Neural crest cell (in vitro differentiated cells): ENCODE measurements around the gene CDC42BPB. TPM values are rescaled to one million over a fixed set of nuclear protein-coding genes. Genes with fewer than 3 reads are reported as not detected.

ENCODE experiments used
- DNase-seq: peaks from one replicate; pipeline ENCODE4 v3.0.0; 2021; ENCODE audit warnings: low read depth, mixed read lengths, low spot score
- H3K27ac Mint-ChIP-seq: one replicate; pipeline ENCODE4 v1.8.0; 2021; ENCODE audit warnings: mild to moderate bottlenecking, mixed read lengths; ENCODE audit not compliant: unreplicated experiment
- H3K27me3 Mint-ChIP-seq: 2 replicates; pipeline ENCODE4 v1.8.0; 2021; ENCODE audit warnings: low read depth, mild to moderate bottlenecking, mixed read lengths
- H3K36me3 Mint-ChIP-seq: 2 replicates; pipeline ENCODE4 v1.8.0; 2021; ENCODE audit warnings: low read depth, mild to moderate bottlenecking, mixed read lengths
- H3K4me1 Mint-ChIP-seq: 2 replicates; pipeline ENCODE4 v1.8.0; 2021; ENCODE audit warnings: mixed read lengths
- H3K4me3 Mint-ChIP-seq: one replicate; pipeline ENCODE4 v1.8.0; 2021; ENCODE audit warnings: mild to moderate bottlenecking, mixed read lengths
- H3K9me3 Mint-ChIP-seq: 2 replicates; pipeline ENCODE4 v1.8.0; 2021; ENCODE audit warnings: mixed read lengths
- total RNA-seq: library from RNA; stranded (reverse); gene quantifications from 2 replicates; pipeline ENCODE4 v1.2.1, GENCODE V29; 2021
- TF ChIP-seq, protein P1 (sequence below): fragments of 200-600 bp; sonication (generic); conservative IDR thresholded peaks from 2 replicates; pipeline ENCODE4 v1.5.0; 2021; ENCODE audit warnings: antibody characterized with exemption, mild to moderate bottlenecking

CDC42BPB gene
- total RNA-seq, 1 donor from 2014 or later, result 94.8 TPM

DNA sequence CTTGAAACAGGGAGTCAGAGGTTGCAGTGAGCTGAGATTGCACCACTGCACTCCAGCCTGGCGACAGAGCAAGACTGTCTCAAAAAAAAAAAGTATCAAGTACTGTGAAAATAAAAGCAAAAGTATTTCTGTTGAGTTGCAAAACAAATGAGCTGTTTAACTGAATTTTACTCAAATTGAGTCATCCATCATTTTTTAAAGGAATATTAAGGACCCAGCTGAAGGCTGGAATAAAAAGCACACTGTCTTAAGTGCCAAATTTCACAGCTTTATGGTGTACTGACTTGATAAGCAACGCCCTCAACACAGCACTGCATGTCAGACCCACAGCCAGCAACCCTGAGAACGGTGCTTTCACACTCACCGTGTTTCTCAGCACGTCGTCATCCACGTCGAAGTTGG lies 76.9 kb downstream of the CDC42BPB start:
- no peak for DNase-seq
- no peak overlapping the region for H3K27ac Mint-ChIP-seq
- no peak overlapping the region for H3K4me3 Mint-ChIP-seq
- peaks cover 24% of the 10 kb centered on the region for H3K36me3 Mint-ChIP-seq
- TF ChIP-seq, protein P1, sequence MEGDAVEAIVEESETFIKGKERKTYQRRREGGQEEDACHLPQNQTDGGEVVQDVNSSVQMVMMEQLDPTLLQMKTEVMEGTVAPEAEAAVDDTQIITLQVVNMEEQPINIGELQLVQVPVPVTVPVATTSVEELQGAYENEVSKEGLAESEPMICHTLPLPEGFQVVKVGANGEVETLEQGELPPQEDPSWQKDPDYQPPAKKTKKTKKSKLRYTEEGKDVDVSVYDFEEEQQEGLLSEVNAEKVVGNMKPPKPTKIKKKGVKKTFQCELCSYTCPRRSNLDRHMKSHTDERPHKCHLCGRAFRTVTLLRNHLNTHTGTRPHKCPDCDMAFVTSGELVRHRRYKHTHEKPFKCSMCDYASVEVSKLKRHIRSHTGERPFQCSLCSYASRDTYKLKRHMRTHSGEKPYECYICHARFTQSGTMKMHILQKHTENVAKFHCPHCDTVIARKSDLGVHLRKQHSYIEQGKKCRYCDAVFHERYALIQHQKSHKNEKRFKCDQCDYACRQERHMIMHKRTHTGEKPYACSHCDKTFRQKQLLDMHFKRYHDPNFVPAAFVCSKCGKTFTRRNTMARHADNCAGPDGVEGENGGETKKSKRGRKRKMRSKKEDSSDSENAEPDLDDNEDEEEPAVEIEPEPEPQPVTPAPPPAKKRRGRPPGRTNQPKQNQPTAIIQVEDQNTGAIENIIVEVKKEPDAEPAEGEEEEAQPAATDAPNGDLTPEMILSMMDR, result no peak
- no peaks in the 10 kb centered on the region for H3K9me3 Mint-ChIP-seq
- no peaks in the 10 kb centered on the region for H3K4me1 Mint-ChIP-seq
- no peaks in the 10 kb centered on the region for H3K27me3 Mint-ChIP-seq

DNA sequence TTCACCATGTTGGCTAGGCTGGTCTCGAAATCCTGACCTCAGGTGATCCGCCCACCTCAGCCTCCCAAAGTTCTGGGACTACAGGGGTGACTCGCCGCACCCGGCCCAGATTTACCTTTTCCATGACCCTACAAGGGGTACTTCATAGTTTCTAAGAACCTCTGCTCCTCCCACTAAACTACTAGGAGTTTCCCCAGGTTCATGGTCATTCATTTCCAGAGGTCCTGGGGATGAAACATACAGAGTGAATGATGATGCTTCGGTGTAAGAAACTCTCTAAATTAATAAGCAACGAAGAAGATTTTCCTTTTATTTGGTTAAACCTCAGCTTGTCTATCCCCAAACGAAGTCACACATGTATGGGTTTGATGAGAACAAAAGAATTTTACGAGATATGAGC lies 77.9 kb downstream of the CDC42BPB start:
- Mint-ChIP-seq H3K36me3 (peaks cover 19% of the 10 kb centered on the region), H3K27me3 (no peaks in the 10 kb centered on the region), H3K4me3 (no peak overlapping the region), H3K9me3 (no peaks in the 10 kb centered on the region), H3K27ac (no peak overlapping the region), H3K4me1 (no peaks in the 10 kb centered on the region)
- TF ChIP-seq, protein P1, result no peak
- DNase-seq, result no peak

DNA sequence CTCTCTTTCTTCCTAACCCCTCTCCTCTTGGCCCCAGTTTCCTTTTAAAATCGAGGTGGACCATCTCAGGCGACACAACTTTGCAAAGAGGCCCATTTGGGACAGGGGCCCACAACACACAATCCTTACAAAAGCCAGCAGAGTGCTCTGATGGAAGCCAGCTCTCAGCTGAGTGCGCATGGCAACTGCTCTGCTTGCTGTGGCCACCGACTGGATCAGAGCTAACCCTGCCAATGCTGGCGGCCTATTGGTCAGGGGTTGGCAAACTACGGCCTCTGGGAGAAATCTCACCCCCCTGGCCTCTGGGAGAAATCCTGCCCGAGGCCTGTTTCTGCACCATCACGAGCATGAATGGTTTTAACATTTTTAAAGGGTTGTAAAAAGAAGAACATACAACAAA lies 79.9 kb downstream of the CDC42BPB start:
- H3K27me3 Mint-ChIP-seq, result no peaks in the 10 kb centered on the region
- TF ChIP-seq, protein P1, result no peak

DNA sequence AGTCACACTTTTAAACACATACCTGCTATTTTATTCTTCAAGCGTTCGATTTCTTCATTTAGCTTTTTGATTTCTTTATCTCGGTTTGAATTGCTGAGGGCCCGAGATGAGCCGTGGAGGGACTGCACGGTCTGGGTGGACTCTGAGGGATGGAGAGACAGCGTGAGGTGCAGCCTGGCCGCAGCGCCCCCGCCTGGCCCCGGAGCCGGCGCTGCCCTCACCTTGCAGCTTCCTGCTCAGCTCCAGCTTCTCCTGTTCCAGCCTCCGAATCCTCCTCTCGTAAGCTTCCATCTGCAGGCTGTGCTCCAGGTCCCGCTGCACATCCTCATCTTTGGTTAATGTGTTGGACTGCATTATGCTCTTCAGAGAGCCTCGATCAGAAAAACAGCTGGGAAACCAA lies 81.7 kb downstream of the CDC42BPB start:
- TF ChIP-seq, protein P1, result no peak
- Mint-ChIP-seq H3K4me3 (no peak overlapping the region), H3K4me1 (peaks cover 4% of the 10 kb centered on the region), H3K9me3 (no peaks in the 10 kb centered on the region), H3K27me3 (no peaks in the 10 kb centered on the region), H3K27ac (no peak overlapping the region), H3K36me3 (peaks cover 12% of the 10 kb centered on the region)
- no peak for DNase-seq

More for the DNA sequence above, 79.9 kb downstream of the CDC42BPB start:
- Mint-ChIP-seq H3K4me3 (no peak overlapping the region), H3K9me3 (no peaks in the 10 kb centered on the region), H3K4me1 (peaks cover 4% of the 10 kb centered on the region), H3K36me3 (peaks cover 21% of the 10 kb centered on the region), H3K27ac (no peak overlapping the region)
- DNase-seq, result no peak

DNA sequence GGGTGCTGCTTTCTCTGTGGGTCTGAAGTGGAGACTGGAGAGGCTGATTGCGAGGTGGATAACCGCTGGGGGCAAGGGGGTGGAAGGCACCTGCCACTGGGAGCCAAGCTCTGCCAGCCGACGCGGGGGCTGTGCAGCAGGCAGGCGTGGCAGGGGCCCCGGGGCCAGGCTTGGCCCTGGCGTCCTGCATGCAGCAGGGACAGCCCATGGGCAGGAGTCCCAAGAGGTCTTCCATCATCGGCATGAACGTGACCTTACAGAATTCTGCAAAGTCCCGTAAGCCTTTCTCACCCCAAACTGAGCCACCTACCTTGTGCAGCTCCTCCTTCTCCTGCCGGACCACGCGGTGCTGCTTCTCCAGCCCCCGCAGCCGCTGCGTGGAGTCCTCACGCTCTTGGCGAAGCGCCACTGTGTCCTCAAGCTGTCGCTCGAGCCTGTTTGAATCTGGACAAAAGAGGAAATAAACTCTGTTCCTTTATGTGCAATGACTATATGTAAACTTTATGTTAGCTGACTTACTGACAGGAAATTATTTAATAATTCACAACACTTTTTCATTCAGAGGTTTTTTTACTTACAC lies 83.6 kb downstream of the CDC42BPB start:
- no peak overlapping the region for H3K27ac Mint-ChIP-seq
- H3K4me1 Mint-ChIP-seq, result peaks cover 4% of the 10 kb centered on the region
- no peak for DNase-seq
- no peak overlapping the region for H3K4me3 Mint-ChIP-seq
- H3K27me3 Mint-ChIP-seq, result no peaks in the 10 kb centered on the region
- TF ChIP-seq, protein P1, result no peak
- H3K9me3 Mint-ChIP-seq, result no peaks in the 10 kb centered on the region
- H3K36me3 Mint-ChIP-seq, result peaks cover 14% of the 10 kb centered on the region
